CD4-positive, alpha-beta T cell (primary cell): Measurements from ENCODE around the gene ARAF. TPM values are rescaled to one million over a fixed set of nuclear protein-coding genes. Genes with fewer than 3 reads are reported as not detected.

ENCODE experiments used
- ATAC-seq: fragments of 200-7000 bp; cut with Tn5 transposase; one replicate; pipeline ENCODE4 v1.10.0; 2022; ENCODE audit warnings: mild to moderate bottlenecking; ENCODE audit not compliant: poor library complexity
- CTCF ChIA-PET: fragments of 350-600 bp; sonication (Branson Sonifier 250); formaldehyde crosslinking; loops from one replicate; lab custom pipeline; 2021; ENCODE audit warnings: antibody characterized with exemption, inconsistent platforms; lab: Charles Lee
- POLR2A ChIA-PET: fragments of 350-600 bp; sonication (Branson Sonifier 250); formaldehyde crosslinking; loops from one replicate; lab custom pipeline; 2021; ENCODE audit warnings: antibody characterized with exemption, inconsistent platforms; lab: Charles Lee
- DNase-seq, 14 experiments: peaks; one replicate each; pipeline ENCODE4 v3.0.0-alpha.2; 2013 to 2020; ENCODE audit warnings: mixed read lengths in 2 of 14
- H3K27ac ChIP-seq, 2 donors: one replicate each; pipeline versions ENCODE4 v1.5.1 to v1.7.0; 2013; ENCODE audit warnings: low read length in 2 of 2, low read depth in 1 of 2, mild to moderate bottlenecking in 1 of 2
- H3K27me3 ChIP-seq, 2 experiments: 1 replicate in 1 of 2; 2 replicates in 1 of 2; pipeline versions ENCODE4 v1.6.1 to v1.7.0; 2013; ENCODE audit warnings: low read length in 2 of 2, control low read depth in 1 of 2, mild to moderate bottlenecking in 1 of 2, moderate library complexity in 1 of 2; ENCODE audit not compliant: insufficient read depth in 2 of 2, control insufficient read depth in 1 of 2
- H3K36me3 ChIP-seq: one replicate; pipeline ENCODE4 v1.6.1; 2013; ENCODE audit warnings: low read length, control low read depth; ENCODE audit not compliant: insufficient read depth
- H3K4me1 ChIP-seq: one replicate; pipeline ENCODE4 v1.6.1; 2013; ENCODE audit warnings: low read length, control low read depth; ENCODE audit not compliant: insufficient read depth
- H3K4me3 ChIP-seq: one replicate; pipeline ENCODE4 v1.5.1; 2013; ENCODE audit warnings: mild to moderate bottlenecking, low read length, moderate library complexity
- H3K9me3 ChIP-seq, 2 experiments: 1 replicate in 1 of 2; 2 replicates in 1 of 2; pipeline versions ENCODE4 v1.6.1 to v1.7.0; 2013; ENCODE audit warnings: low read length in 2 of 2, mild to moderate bottlenecking in 2 of 2, control low read depth in 1 of 2, moderate library complexity in 1 of 2; ENCODE audit not compliant: control insufficient read depth in 1 of 2, insufficient read depth in 1 of 2
- H3K27ac Mint-ChIP-seq: one replicate; pipeline ENCODE4 v1.8.0; 2020; ENCODE audit warnings: mixed read lengths
- H3K27me3 Mint-ChIP-seq: one replicate; pipeline ENCODE4 v1.8.0; 2021; ENCODE audit warnings: mixed read lengths
- H3K36me3 Mint-ChIP-seq: one replicate; pipeline ENCODE4 v1.8.0; 2021; ENCODE audit warnings: low read depth, mixed read lengths
- H3K4me1 Mint-ChIP-seq: one replicate; pipeline ENCODE4 v1.8.0; 2021; ENCODE audit warnings: low read depth, mixed read lengths
- H3K4me3 Mint-ChIP-seq: one replicate; pipeline ENCODE4 v1.8.0; 2020; ENCODE audit warnings: mild to moderate bottlenecking, mixed read lengths
- H3K9me3 Mint-ChIP-seq: one replicate; pipeline ENCODE4 v1.8.0; 2020; ENCODE audit warnings: mixed read lengths
- intact Hi-C, 2 experiments: fragments of 100-400 bp; cut with DNase I in 1 of 2; cut with micrococcal nuclease in 1 of 2; formaldehyde crosslinking; loops; one replicate each; pipeline versions ENCODE4 v1.15.1 to v1.9.0; 2023 to 2025; cut with DNase I, micrococcal nuclease
- total RNA-seq, 174 experiments: library from RNA in 2 of 174; stranded (reverse) in 2 of 174; gene quantifications; one replicate each; pipeline ENCODE4 v1.2.3 and lab custom pipeline; 2021 to 2026
- TF ChIP-seq, protein P1 (sequence below): fragments of 200-600 bp; IDR thresholded peaks from one replicate; pipeline ENCODE4 v1.8.0; 2022; ENCODE audit warnings: antibody characterized with exemption, mild to moderate bottlenecking

ARAF gene
- total RNA-seq, 2 experiments from 2014 or later = 119 to 121 TPM

DNA sequence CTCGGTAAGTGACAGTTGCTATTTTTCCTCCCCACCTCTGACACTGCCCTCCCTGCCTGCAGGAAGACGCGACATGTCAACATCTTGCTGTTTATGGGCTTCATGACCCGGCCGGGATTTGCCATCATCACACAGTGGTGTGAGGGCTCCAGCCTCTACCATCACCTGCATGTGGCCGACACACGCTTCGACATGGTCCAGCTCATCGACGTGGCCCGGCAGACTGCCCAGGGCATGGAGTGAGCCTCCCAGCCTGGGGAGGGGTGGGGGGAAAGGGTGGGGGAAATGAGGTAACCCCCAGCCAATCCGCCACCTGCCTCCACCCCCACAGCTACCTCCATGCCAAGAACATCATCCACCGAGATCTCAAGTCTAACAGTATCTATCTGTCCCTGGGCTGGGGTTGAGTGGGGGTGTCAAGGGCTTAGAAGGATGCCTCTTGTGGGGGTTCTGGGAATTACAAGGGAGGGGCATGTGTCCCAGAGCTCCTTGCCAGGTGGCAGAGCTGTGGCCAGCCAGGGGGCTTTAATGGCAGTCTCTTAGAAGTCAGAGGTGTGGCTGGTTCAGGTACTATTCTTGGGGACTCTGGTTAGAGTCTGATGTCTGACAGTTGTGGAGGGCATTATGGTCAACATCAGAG is 7.8 kb downstream of the ARAF start:
- peaks cover 5% of the 10 kb centered on the region for H3K27me3 Mint-ChIP-seq
- CTCF ChIA-PET = no interaction called here
- H3K4me3 ChIP-seq = no peak overlapping the region
- TF ChIP-seq, protein P1, sequence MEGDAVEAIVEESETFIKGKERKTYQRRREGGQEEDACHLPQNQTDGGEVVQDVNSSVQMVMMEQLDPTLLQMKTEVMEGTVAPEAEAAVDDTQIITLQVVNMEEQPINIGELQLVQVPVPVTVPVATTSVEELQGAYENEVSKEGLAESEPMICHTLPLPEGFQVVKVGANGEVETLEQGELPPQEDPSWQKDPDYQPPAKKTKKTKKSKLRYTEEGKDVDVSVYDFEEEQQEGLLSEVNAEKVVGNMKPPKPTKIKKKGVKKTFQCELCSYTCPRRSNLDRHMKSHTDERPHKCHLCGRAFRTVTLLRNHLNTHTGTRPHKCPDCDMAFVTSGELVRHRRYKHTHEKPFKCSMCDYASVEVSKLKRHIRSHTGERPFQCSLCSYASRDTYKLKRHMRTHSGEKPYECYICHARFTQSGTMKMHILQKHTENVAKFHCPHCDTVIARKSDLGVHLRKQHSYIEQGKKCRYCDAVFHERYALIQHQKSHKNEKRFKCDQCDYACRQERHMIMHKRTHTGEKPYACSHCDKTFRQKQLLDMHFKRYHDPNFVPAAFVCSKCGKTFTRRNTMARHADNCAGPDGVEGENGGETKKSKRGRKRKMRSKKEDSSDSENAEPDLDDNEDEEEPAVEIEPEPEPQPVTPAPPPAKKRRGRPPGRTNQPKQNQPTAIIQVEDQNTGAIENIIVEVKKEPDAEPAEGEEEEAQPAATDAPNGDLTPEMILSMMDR = peak; percentile 37
- peaks cover 21% of the 10 kb centered on the region for H3K4me1 Mint-ChIP-seq
- POLR2A ChIA-PET = interaction anchor here (0.7 kb wide), 1 partner anchor 13 kb away, joined by 3 read pairs; no protein-coding TSS in a partner anchor
- peaks cover 0 to 3% of the 10 kb centered on the region in 2 experiments for H3K9me3 ChIP-seq
- peaks cover 20% of the 10 kb centered on the region for H3K4me1 ChIP-seq
- H3K4me3 Mint-ChIP-seq = no peak overlapping the region
- H3K27ac ChIP-seq = no peak overlapping the region
- H3K9me3 Mint-ChIP-seq = no peaks in the 10 kb centered on the region
- DNase-seq (peak in 12 of 14 experiments; percentile 17 to 71 (median 26)), ATAC-seq (peak; percentile 80)
- H3K27me3 ChIP-seq = no peaks in the 10 kb centered on the region
- H3K27ac Mint-ChIP-seq = peak overlapping the region; percentile 73
- peaks cover 81% of the 10 kb centered on the region for H3K36me3 Mint-ChIP-seq
- intact Hi-C loops = loop anchor here in 1 of 2 experiments (10.0 kb wide), 1 partner anchor 266 kb away; the partner anchor contains the start of gene ZNF81
- H3K36me3 ChIP-seq = peaks cover 64% of the 10 kb centered on the region

DNA sequence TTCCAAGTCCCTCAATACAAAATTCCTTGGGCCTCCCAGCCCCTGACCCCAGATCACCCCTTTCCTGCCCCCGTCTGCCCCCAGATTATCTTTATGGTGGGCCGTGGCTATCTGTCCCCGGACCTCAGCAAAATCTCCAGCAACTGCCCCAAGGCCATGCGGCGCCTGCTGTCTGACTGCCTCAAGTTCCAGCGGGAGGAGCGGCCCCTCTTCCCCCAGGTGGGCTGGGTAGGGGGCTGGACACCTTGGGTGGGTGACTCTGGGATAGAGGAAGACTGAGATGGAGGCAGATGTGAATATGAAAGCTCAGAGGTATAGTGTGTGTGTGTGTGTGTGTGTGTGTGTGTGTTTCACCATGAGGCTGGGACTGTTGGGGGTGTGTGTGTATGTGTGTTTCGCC is 9.8 kb downstream of the ARAF start:
- Histone ChIP-seq H3K27me3 (no peaks in the 10 kb centered on the region), H3K9me3 (peaks cover 0 to 3% of the 10 kb centered on the region in 2 experiments), H3K4me1 (peaks cover 12% of the 10 kb centered on the region), H3K27ac (no peak overlapping the region), H3K36me3 (peaks cover 51% of the 10 kb centered on the region), H3K4me3 (no peak overlapping the region)
- no peaks in the 10 kb centered on the region for H3K9me3 Mint-ChIP-seq
- POLR2A ChIA-PET = no interaction called here
- H3K4me3 Mint-ChIP-seq = no peak overlapping the region
- peaks cover 5% of the 10 kb centered on the region for H3K27me3 Mint-ChIP-seq
- peaks cover 65% of the 10 kb centered on the region for H3K36me3 Mint-ChIP-seq
- H3K27ac Mint-ChIP-seq = no peak overlapping the region
- H3K4me1 Mint-ChIP-seq = peaks cover 13% of the 10 kb centered on the region
- ATAC-seq = no peak
- CTCF ChIA-PET = no interaction called here
- no peak for DNase-seq
- TF ChIP-seq, protein P1 = no peak
- intact Hi-C loops = no loop called here

DNA sequence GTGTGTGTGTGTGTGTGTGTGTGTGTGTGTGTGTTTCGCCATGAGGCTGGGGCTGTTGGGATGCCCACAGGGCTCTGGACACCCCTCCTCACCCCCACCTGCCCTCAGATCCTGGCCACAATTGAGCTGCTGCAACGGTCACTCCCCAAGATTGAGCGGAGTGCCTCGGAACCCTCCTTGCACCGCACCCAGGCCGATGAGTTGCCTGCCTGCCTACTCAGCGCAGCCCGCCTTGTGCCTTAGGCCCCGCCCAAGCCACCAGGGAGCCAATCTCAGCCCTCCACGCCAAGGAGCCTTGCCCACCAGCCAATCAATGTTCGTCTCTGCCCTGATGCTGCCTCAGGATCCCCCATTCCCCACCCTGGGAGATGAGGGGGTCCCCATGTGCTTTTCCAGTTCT is 10.2 kb downstream of the ARAF start:
- no peak for ATAC-seq
- Histone ChIP-seq H3K9me3 (peaks cover 0 to 3% of the 10 kb centered on the region in 2 experiments), H3K36me3 (peaks cover 49% of the 10 kb centered on the region), H3K4me3 (no peak overlapping the region), H3K4me1 (peaks cover 12% of the 10 kb centered on the region), H3K27ac (no peak overlapping the region), H3K27me3 (no peaks in the 10 kb centered on the region)
- TF ChIP-seq, protein P1 = no peak
- intact Hi-C loops = no loop called here
- Mint-ChIP-seq H3K4me3 (no peak overlapping the region), H3K36me3 (peaks cover 62% of the 10 kb centered on the region), H3K27me3 (peaks cover 5% of the 10 kb centered on the region), H3K9me3 (no peaks in the 10 kb centered on the region), H3K4me1 (peaks cover 13% of the 10 kb centered on the region), H3K27ac (no peak overlapping the region)
- CTCF ChIA-PET = no interaction called here
- DNase-seq = no peak
- POLR2A ChIA-PET = no interaction called here
